Measurements from ENCODE around the gene CMIP.

DNA sequence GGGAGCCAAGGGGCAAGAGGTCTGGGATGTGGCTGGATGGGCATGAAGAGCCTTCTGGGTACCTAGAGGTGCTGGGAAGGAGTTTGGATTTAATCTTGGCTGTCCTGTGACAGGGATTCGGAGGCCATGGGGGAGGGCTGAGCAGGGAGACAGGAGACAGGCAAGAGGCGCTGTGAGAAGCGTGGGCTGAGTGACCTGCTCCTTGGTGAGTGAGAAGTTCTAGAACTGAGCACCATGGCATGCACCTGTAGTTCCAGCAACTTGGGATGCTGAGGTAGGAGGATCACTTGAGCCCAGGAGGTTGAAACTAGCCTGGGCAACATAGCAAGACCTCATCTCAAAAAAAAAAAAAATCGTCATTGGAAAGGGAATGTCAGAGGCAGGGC lies 256.2 kb downstream of the CMIP start:
- no peak for TF ChIP-seq POLR2A (IDR thresholded peaks at IDR 0.05)
- TF ChIP-seq, protein P1, sequence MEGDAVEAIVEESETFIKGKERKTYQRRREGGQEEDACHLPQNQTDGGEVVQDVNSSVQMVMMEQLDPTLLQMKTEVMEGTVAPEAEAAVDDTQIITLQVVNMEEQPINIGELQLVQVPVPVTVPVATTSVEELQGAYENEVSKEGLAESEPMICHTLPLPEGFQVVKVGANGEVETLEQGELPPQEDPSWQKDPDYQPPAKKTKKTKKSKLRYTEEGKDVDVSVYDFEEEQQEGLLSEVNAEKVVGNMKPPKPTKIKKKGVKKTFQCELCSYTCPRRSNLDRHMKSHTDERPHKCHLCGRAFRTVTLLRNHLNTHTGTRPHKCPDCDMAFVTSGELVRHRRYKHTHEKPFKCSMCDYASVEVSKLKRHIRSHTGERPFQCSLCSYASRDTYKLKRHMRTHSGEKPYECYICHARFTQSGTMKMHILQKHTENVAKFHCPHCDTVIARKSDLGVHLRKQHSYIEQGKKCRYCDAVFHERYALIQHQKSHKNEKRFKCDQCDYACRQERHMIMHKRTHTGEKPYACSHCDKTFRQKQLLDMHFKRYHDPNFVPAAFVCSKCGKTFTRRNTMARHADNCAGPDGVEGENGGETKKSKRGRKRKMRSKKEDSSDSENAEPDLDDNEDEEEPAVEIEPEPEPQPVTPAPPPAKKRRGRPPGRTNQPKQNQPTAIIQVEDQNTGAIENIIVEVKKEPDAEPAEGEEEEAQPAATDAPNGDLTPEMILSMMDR (IDR thresholded peaks at IDR 0.05), result no peak
